HG03135 (cell line): Measurements from ENCODE around the gene SCART1.

ENCODE experiments used
- ATAC-seq: cut with Tn5 transposase; IDR thresholded peaks from one replicate; pipeline ENCODE4 v1.9.1; 2021; ENCODE audit warnings: mild to moderate bottlenecking, moderate library complexity; ENCODE audit not compliant: unreplicated experiment

Gene SCART1

DNA sequence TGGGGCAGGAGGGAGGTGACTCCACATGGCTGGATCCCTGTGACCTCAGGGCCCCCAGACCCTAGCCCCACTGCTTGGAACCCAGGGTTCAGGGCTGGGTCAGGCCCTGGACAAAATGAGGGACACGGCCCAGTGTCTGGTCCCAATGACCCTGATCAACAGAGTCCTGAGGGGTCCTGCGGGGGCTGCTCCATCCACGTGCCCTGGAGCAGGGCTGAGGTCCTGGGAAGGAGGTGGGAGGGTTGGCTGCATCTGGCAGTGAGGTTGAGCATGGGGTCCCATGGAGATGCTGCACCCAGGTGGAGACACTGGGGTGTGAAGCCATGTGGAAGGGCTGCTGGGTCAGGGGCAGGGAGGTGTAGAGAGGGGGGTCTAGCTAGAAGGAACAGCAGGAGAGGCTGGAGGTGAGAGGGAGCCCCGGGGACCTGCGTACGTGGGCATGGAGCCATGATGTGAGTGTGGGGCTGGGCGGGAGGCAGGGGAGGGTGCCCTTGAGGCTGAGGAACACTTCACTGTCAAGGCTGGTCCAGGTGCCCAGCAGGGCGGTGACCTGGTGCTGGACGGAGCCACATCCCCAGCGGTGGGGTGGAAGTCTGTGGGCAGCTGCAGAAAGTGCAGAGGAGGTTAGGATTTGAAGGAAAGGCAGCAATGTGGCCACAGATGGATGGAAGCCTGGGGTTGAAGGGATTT lies 604 bp downstream of the SCART1 start:
- no peak for ATAC-seq

DNA sequence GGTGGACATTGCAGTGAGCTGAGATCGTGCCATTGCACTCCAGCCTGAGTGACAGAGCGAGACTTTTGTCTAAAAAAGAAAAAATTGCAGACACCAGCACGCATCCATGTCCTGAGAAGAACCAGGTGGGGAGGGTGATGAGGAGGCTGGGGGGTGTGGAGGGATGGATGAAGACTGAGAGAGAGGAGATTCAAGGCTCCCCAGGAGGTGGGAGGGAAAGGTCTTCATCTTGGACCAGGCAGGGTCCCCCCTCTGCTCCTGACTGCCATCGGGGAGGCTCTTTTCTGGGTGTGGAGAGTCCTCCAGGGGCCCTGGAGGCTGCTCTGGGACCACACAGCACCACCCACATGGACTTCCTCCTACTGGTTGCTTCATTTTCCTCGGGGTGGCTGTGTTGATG lies 1.5 kb downstream of the SCART1 start:
- ATAC-seq = no peak

GRCh38 chr10:133455611-133456031 lies 1.9 kb downstream of the SCART1 start:
- no peak for ATAC-seq

DNA sequence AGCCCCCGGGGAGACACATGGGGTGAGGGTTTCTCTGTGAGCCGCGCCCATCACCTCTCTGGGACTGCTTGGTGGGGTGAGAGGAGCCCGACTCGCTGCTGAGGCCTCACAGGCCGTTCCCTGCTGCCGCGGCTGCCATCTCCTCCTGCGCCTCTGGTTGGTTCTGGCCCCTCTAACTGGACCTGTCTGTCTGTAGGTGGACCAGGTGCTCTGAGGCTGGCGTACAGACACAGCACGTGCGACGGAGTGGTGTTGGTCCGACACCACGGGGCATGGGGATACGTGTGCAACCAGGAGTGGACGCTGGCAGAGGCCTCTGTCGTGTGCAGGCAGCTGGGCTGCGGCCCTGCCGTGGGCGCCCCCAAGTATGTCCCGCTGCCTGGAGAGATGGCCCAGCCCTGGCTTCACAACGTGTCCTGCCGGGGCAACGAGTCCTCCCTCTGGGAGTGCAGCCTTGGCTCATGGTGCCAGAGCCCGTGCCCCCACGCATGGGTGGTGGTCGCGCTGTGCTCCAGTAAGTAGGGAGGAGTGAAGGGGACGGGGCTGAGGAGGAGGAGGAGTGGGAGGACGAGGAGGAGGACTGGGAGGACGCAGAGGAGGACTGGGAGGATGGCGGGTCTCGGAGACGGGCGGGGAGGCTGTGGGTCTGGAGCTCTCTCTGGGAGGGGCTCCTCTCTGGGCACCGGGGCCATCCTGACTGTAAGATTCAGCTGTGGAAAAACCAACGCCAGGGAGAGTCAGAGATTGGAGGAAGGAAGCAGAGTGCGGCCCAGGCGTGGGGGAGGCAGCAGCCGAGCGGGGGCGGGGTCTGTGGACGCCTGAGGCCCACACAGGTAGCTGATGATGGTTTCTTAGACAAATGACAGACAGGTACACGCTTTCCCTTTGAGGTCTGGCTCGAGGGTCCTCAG lies 2.6 kb downstream of the SCART1 start:
- no peak for ATAC-seq

- no peak for ATAC-seq
These were observed 3.5 kb downstream of the SCART1 start for GRCh38 chr10:133457100-133457841.

GRCh38 chr10:133458021-133458709 lies 4.4 kb downstream of the SCART1 start:
- ATAC-seq = no peak

DNA sequence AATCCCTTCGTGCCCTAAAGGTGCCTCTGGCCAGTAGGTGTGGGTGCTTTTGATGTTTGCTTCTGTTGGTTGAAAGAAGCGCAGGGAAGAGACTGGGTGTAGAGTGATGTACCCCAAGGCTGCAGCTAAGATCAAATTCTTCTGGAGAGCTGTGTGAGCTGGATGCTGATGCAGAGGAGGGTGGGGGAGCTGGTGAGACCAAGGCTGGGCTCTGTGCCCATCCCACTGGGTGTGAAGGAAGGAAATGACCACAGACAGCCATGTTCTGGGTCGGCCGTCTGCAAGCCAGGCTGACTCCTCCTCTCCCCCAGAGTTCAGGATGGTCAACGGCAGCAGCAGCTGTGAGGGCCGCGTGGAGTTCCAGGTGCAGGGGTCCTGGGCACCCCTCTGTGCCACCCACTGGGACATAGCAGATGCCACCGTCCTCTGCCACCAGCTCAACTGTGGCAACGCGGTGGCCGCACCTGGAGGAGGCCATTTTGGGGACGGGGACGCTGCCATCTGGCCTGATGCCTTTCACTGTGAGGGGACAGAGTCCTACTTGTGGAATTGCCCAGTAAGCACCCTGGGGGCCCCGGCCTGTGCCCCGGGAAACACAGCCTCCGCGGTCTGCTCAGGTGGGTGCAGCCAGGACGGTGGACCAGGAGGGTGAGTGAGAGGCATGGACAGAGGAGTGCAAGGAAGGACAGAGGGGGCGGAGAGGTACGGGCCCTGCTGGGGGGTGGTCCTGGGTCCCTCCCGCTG lies 5.1 kb downstream of the SCART1 start:
- no peak for ATAC-seq

GRCh38 chr10:133459454-133460207 lies 5.9 kb downstream of the SCART1 start:
- no peak for ATAC-seq

- no peak for ATAC-seq
These were observed 6.5 kb downstream of the SCART1 start for GRCh38 chr10:133460208-133460769.

DNA sequence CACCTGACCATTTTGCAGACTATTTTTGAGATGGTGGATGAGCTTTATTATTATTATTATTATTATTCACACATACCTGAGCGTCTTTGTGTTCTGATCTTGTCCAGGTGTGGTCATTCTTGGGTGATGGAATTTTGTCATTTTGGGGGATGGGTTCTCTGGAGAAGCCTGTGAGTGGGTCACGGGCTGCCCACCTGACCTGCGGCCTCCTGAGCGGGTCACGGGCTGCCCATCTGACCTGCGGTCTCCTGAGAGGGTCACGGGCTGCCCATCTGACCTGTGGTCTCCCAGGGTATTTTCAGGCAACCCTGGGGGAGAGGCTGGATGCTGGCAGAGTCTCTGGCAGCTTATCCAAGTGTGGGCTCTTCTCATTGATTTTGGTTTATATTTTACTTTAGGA lies 7.3 kb downstream of the SCART1 start:
- no peak for ATAC-seq

DNA sequence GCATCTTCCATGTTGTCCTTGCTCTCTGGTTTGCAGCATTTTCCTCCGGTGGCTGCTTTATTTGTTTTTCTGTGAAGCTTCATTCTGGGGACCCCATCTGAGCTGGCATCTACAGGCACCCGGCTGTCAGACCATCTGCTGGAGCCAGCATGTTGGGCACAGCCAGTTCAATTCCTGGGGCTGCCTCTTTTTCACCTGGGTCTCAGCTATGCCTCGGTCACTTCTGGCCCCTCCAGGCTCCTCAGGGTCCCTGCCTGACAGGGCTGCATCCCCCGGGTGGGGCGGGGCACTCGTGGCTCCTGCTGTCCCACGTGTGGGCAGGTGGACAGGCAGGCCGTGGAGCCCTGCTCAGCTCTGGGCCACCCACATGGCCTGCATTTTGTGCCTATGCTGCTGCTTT lies 8.1 kb downstream of the SCART1 start:
- no peak for ATAC-seq

DNA sequence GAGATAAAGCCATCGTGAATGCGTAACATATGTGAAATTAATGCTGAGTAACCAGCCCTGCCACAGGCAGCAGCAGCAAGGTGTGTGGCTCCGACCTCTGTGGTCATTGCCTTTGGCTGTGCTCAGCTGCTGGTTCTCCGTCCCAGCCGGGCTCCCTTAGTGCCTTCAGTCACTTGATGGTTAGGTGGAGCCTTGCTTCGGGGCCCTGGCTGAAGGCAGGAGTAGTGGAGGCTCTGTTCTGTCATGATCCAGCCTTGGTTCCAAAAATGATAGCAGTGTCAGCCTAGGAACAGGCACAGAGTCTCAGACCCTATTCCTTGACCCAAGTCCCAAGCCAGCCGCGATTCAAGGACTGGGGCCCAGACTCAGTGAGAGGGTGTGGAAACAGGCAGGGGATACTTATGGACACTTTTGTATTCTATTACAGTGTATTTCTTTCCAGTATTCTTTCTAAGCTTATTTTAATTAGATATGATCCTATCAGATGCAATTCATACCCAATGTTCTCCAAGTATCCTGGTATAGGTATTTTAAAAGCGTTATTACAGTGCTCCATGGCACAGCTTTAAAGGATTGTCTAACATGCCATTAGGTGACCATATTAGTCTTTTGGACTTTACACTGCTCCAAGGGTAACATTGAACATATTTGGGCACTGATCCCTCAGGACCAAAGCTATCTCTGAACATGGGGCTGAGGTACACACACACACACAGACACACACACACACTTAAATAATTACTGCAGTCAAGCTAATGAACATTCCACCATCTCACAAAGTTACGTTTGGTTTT lies 9.0 kb downstream of the SCART1 start:
- ATAC-seq = no peak

DNA sequence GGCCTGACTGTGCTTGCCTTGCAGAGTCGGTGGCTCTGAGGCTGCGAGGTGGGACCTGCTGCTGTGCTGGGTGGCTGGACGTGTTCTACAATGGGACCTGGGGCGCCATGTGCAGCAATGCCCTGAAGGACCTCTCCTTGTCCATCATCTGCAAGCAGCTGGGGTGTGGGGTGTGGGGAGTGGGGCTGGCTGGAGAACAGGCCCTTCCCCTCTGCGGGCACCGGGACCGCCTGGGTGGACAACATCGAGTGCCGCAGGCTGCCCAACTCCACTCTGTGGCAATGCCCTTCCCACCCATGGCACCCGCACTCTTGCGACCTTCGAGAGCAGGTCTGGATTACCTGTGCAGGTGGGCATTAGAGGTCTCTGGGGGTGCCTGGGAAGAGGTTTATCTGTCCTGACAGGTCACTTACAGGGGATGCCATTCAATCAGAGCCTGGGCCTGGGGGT lies 10.9 kb downstream of the SCART1 start:
- ATAC-seq = no peak

- ATAC-seq = no peak
These were observed 11.6 kb downstream of the SCART1 start for GRCh38 chr10:133465191-133465949.

GRCh38 chr10:133465950-133466474 lies 12.3 kb downstream of the SCART1 start:
- no peak for ATAC-seq

GRCh38 chr10:133466683-133467275 lies 13.0 kb downstream of the SCART1 start:
- no peak for ATAC-seq
